Peyer's patch (tissue), 4 donors: ENCODE measurements around the gene DNAH12.
"Not testable (repeated sequence)": the region's sequence is repeated elsewhere in the genome, so short reads cannot be mapped to it uniquely, and the experiment has no call there.

ENCODE experiments used
- POLR2A ChIP-seq, 2 donors: fragments of 450-650 bp; IDR thresholded peaks; one replicate each; pipeline ENCODE4 v1.5.1; 2017; ENCODE audit warnings: antibody characterized with exemption in 2 of 2, mild to moderate bottlenecking in 2 of 2, moderate library complexity in 2 of 2
- TF ChIP-seq, protein P1 (sequence below), 6 experiments: fragments of 450-650 bp in 4 of 6; fragments of 200-600 bp in 2 of 6; sonication (generic) in 1 of 6; IDR thresholded peaks; one replicate each; pipeline ENCODE4 v1.5.1; 2017 to 2019; ENCODE audit warnings: antibody characterized with exemption in 6 of 6, mild to moderate bottlenecking in 3 of 6, moderate library complexity in 1 of 6

DNA sequence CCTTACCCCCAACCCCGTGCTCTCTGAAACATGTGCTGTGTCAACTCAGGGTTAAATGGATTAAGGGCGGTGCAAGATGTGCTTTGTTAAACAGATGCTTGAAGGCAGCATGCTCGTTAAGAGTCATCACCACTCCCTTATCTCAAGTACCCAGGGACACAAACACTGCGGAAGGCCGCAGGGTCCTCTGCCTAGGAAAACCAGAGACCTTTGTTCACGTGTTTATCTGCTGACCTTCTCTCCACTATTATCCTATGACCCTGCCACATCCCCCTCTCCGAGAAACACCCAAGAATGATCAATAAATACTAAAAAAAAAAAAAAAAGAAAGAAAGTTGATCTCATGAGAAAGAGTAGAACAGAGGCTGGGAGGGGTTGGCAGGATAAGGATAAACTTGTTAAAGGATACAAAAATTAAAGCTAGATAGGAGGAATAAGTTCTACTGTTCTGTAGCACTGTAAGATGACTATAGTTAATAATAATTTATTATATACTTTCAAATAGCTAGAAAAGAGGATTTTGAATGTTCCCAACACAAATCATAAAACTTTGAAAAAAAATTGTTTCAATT lies 205.0 kb downstream of the DNAH12 start:
- TF ChIP-seq, protein P1, sequence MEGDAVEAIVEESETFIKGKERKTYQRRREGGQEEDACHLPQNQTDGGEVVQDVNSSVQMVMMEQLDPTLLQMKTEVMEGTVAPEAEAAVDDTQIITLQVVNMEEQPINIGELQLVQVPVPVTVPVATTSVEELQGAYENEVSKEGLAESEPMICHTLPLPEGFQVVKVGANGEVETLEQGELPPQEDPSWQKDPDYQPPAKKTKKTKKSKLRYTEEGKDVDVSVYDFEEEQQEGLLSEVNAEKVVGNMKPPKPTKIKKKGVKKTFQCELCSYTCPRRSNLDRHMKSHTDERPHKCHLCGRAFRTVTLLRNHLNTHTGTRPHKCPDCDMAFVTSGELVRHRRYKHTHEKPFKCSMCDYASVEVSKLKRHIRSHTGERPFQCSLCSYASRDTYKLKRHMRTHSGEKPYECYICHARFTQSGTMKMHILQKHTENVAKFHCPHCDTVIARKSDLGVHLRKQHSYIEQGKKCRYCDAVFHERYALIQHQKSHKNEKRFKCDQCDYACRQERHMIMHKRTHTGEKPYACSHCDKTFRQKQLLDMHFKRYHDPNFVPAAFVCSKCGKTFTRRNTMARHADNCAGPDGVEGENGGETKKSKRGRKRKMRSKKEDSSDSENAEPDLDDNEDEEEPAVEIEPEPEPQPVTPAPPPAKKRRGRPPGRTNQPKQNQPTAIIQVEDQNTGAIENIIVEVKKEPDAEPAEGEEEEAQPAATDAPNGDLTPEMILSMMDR (IDR thresholded peaks at IDR 0.05) = not testable (repeated sequence)
- TF ChIP-seq POLR2A (IDR thresholded peaks at IDR 0.05) = not testable (repeated sequence)
